Mucosa of stomach (tissue), 1 donor: ENCODE results near the gene SRP72.

Experiments
- H3K27me3 ChIP-seq: one replicate; pipeline ENCODE4 v1.7.0; 2013; ENCODE audit warnings: mild to moderate bottlenecking, low read length; ENCODE audit not compliant: control insufficient read depth, insufficient read depth
- H3K36me3 ChIP-seq: one replicate; pipeline ENCODE4 v1.7.0; 2013; ENCODE audit warnings: low read length; ENCODE audit not compliant: control insufficient read depth, insufficient read depth
- H3K4me1 ChIP-seq: one replicate; pipeline ENCODE4 v1.7.0; 2013; ENCODE audit warnings: mild to moderate bottlenecking, low read length; ENCODE audit not compliant: control insufficient read depth, insufficient read depth
- H3K4me3 ChIP-seq: one replicate; pipeline ENCODE4 v1.7.0; 2013; ENCODE audit warnings: low read length
- H3K9ac ChIP-seq: one replicate; pipeline ENCODE4 v1.7.0; 2013; ENCODE audit warnings: mild to moderate bottlenecking, low read length, moderate library complexity
- H3K9me3 ChIP-seq: one replicate; pipeline ENCODE4 v1.7.0; 2013; ENCODE audit warnings: mild to moderate bottlenecking, low read length, moderate library complexity; ENCODE audit not compliant: control insufficient read depth
- donor health status: Pancreatic carcinoma.

Gene SRP72

GRCh38 chr4:56466910-56467283, 520 bp upstream of the SRP72 start:
- H3K36me3 ChIP-seq = no peaks in the 10 kb centered on the region
- peak overlapping the region; percentile 97 for H3K9ac ChIP-seq
- peak overlapping the region; percentile 99 for H3K4me3 ChIP-seq
- no peaks in the 10 kb centered on the region for H3K27me3 ChIP-seq
- peaks cover 11% of the 10 kb centered on the region for H3K4me1 ChIP-seq
- H3K9me3 ChIP-seq = no peaks in the 10 kb centered on the region

- Histone ChIP-seq H3K9ac (peak overlapping the region; percentile 97), H3K4me3 (peak overlapping the region; percentile 99), H3K9me3 (no peaks in the 10 kb centered on the region), H3K27me3 (no peaks in the 10 kb centered on the region), H3K36me3 (no peaks in the 10 kb centered on the region), H3K4me1 (peaks cover 11% of the 10 kb centered on the region)
Measured at GRCh38 chr4:56468097-56468422, 643 bp downstream of the SRP72 start.

GRCh38 chr4:56469489-56470210, 2.2 kb downstream of the SRP72 start:
- peaks cover 11% of the 10 kb centered on the region for H3K4me1 ChIP-seq
- no peak overlapping the region for H3K9ac ChIP-seq
- H3K27me3 ChIP-seq = no peaks in the 10 kb centered on the region
- no peaks in the 10 kb centered on the region for H3K36me3 ChIP-seq
- no peaks in the 10 kb centered on the region for H3K9me3 ChIP-seq
- H3K4me3 ChIP-seq = no peak overlapping the region

GRCh38 chr4:56475917-56476316, 8.5 kb downstream of the SRP72 start:
- H3K9me3 ChIP-seq = no peaks in the 10 kb centered on the region
- H3K27me3 ChIP-seq = no peaks in the 10 kb centered on the region
- H3K36me3 ChIP-seq = no peaks in the 10 kb centered on the region
- no peak overlapping the region for H3K4me3 ChIP-seq
- no peak overlapping the region for H3K9ac ChIP-seq
- no peaks in the 10 kb centered on the region for H3K4me1 ChIP-seq

- H3K4me1 ChIP-seq = no peaks in the 10 kb centered on the region
- no peak overlapping the region for H3K9ac ChIP-seq
- no peaks in the 10 kb centered on the region for H3K36me3 ChIP-seq
- H3K4me3 ChIP-seq = no peak overlapping the region
- H3K27me3 ChIP-seq = no peaks in the 10 kb centered on the region
- H3K9me3 ChIP-seq = no peaks in the 10 kb centered on the region
Measured at GRCh38 chr4:56477192-56477702, 9.8 kb downstream of the SRP72 start.

- Histone ChIP-seq H3K36me3 (no peaks in the 10 kb centered on the region), H3K9me3 (no peaks in the 10 kb centered on the region), H3K4me3 (no peak overlapping the region), H3K4me1 (no peaks in the 10 kb centered on the region), H3K9ac (no peak overlapping the region), H3K27me3 (no peaks in the 10 kb centered on the region)
Measured at GRCh38 chr4:56480691-56481090, 13.3 kb downstream of the SRP72 start.

GRCh38 chr4:56496241-56496640, 28.8 kb downstream of the SRP72 start:
- Histone ChIP-seq H3K9me3 (no peaks in the 10 kb centered on the region), H3K4me1 (no peaks in the 10 kb centered on the region), H3K4me3 (no peak overlapping the region), H3K27me3 (no peaks in the 10 kb centered on the region), H3K9ac (no peak overlapping the region), H3K36me3 (no peaks in the 10 kb centered on the region)

- H3K9me3 ChIP-seq = no peaks in the 10 kb centered on the region
- no peaks in the 10 kb centered on the region for H3K27me3 ChIP-seq
- H3K4me1 ChIP-seq = peaks cover 14% of the 10 kb centered on the region
- peak within 1 kb of the TSS; percentile 82 for H3K4me3 ChIP-seq
- H3K9ac ChIP-seq = peak within 1 kb of the TSS; percentile 69
- H3K36me3 ChIP-seq = no peaks in the 10 kb centered on the region
Measured at GRCh38 chr4:56505269-56506130, 38.1 kb downstream of the SRP72 start, which contains the start of gene ARL9. ARL9 (plus strand) TSS chr4:56505791; CDS start chr4:56505863, 72 bp downstream.

GRCh38 chr4:56511098-56511497, 43.7 kb downstream of the SRP72 start:
- Histone ChIP-seq H3K36me3 (no peaks in the 10 kb centered on the region), H3K9ac (no peak overlapping the region), H3K4me1 (peaks cover 6% of the 10 kb centered on the region), H3K4me3 (no peak overlapping the region), H3K9me3 (no peaks in the 10 kb centered on the region), H3K27me3 (no peaks in the 10 kb centered on the region)

- Histone ChIP-seq H3K36me3 (no peaks in the 10 kb centered on the region), H3K4me1 (no peaks in the 10 kb centered on the region)
Measured at GRCh38 chr4:56512166-56512565, 44.7 kb downstream of the SRP72 start.

GRCh38 chr4:56513517-56513916, 46.1 kb downstream of the SRP72 start:
- no peaks in the 10 kb centered on the region for H3K27me3 ChIP-seq
- H3K9ac ChIP-seq = no peak overlapping the region
- H3K9me3 ChIP-seq = no peaks in the 10 kb centered on the region
- H3K4me3 ChIP-seq = no peak overlapping the region
- H3K4me1 ChIP-seq = no peaks in the 10 kb centered on the region
- no peaks in the 10 kb centered on the region for H3K36me3 ChIP-seq

More at GRCh38 chr4:56512166-56512565, 44.7 kb downstream of the SRP72 start:
- no peak overlapping the region for H3K4me3 ChIP-seq
- no peaks in the 10 kb centered on the region for H3K9me3 ChIP-seq
- H3K27me3 ChIP-seq = no peaks in the 10 kb centered on the region
- H3K9ac ChIP-seq = no peak overlapping the region
